ENCODE results near the gene MBL2.

DNA sequence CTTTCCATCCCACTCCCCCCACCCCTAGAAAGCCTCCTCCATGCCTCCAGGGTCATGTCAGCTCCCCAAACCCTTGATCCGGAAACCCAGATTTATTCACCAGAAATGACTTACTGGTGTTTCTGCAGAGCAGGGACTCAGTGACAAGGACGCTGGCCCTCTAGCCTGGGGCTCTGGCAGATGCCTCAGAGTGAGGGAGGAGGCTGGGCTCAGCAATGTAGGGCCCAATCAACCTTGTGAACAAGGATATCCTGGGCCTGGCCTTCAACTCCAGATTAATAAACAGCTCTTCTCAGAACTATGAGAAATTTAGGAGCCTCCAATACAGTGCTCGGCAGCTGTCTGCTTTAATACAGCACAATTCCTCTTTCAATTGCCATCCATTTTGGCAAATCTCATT lies at the start of gene MBL2:
- TF ChIP-seq, protein P1, sequence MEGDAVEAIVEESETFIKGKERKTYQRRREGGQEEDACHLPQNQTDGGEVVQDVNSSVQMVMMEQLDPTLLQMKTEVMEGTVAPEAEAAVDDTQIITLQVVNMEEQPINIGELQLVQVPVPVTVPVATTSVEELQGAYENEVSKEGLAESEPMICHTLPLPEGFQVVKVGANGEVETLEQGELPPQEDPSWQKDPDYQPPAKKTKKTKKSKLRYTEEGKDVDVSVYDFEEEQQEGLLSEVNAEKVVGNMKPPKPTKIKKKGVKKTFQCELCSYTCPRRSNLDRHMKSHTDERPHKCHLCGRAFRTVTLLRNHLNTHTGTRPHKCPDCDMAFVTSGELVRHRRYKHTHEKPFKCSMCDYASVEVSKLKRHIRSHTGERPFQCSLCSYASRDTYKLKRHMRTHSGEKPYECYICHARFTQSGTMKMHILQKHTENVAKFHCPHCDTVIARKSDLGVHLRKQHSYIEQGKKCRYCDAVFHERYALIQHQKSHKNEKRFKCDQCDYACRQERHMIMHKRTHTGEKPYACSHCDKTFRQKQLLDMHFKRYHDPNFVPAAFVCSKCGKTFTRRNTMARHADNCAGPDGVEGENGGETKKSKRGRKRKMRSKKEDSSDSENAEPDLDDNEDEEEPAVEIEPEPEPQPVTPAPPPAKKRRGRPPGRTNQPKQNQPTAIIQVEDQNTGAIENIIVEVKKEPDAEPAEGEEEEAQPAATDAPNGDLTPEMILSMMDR (conservative IDR thresholded peaks at IDR 0.05; ENCODE audit: low read depth, low read length): no peak
- TF ChIP-seq EZH2phosphoT487 (IDR thresholded peaks at IDR 0.05; ENCODE audit: borderline replicate concordance, low read length): no peak

Data from PC-3 (cell line).